ENCODE results near the gene UPK2. TPM values are rescaled to one million over a fixed set of nuclear protein-coding genes. Genes with fewer than 3 reads are reported as not detected.

Gene UPK2
- total and polyA plus RNA-seq, 2 of the 13 experiments (the other 11 are each of a cell fraction or from before 2014, with no cell fraction given): not detected

GRCh38 chr11:118921121-118921928 is 34.8 kb upstream of the UPK2 start (continued):
- TF ChIP-seq, protein P1, sequence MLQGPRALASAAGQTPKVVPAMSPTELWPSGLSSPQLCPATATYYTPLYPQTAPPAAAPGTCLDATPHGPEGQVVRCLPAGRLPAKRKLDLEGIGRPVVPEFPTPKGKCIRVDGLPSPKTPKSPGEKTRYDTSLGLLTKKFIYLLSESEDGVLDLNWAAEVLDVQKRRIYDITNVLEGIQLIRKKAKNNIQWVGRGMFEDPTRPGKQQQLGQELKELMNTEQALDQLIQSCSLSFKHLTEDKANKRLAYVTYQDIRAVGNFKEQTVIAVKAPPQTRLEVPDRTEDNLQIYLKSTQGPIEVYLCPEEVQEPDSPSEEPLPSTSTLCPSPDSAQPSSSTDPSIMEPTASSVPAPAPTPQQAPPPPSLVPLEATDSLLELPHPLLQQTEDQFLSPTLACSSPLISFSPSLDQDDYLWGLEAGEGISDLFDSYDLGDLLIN (CRISPR knock-in tag; IDR thresholded peaks at IDR 0.05; ENCODE audit: borderline replicate concordance): no peak
- TF ChIP-seq ZMYM3 (CRISPR knock-in tag; IDR thresholded peaks at IDR 0.05): no peak; the same call in 1 of the 2 replicates
- TF ChIP-seq NFE2L1 (CRISPR knock-in tag; IDR thresholded peaks at IDR 0.05; ENCODE audit: borderline replicate concordance): no peak
- TF ChIP-seq ZNF629 (CRISPR knock-in tag; conservative IDR thresholded peaks at IDR 0.05): no peak
- no peak for TF ChIP-seq ARID2 (CRISPR knock-in tag; IDR thresholded peaks at IDR 0.05; ENCODE audit: borderline replicate concordance)
- TF ChIP-seq ATF7 (IDR thresholded peaks at IDR 0.05): 0 out of 2 replicates have a peak, but pooled peaks have one; percentile 4
- no peak for TF ChIP-seq ATF7 (CRISPR knock-in tag; IDR thresholded peaks at IDR 0.05)
- 0 out of 2 replicates have a peak, but pooled peaks have one; percentile 61 for TF ChIP-seq ZSCAN25 (CRISPR knock-in tag; IDR thresholded peaks at IDR 0.05)
- no peak for TF ChIP-seq ZNF773 (CRISPR knock-in tag; IDR thresholded peaks at IDR 0.05; ENCODE audit: borderline replicate concordance)
- TF ChIP-seq ZNF562 (CRISPR knock-in tag; IDR thresholded peaks at IDR 0.05; ENCODE audit: borderline replicate concordance): no peak
- TF ChIP-seq ZFP62 (CRISPR knock-in tag; IDR thresholded peaks at IDR 0.05): no peak
- TF ChIP-seq KLF16 (CRISPR knock-in tag; IDR thresholded peaks at IDR 0.05): peak in 1 of 2 experiments; percentile 87; a peak in 2 of 4 replicates
- no peak for TF ChIP-seq JDP2 (CRISPR knock-in tag; IDR thresholded peaks at IDR 0.05; ENCODE audit: borderline replicate concordance)
- TF ChIP-seq CENPX (CRISPR knock-in tag; IDR thresholded peaks at IDR 0.05): no peak
- TF ChIP-seq JARID2 (CRISPR knock-in tag; IDR thresholded peaks at IDR 0.05; ENCODE audit: insufficient replicate concordance): no peak
- no peak for TF ChIP-seq ZNF451 (CRISPR knock-in tag; IDR thresholded peaks at IDR 0.05)
- peak; percentile 94 for TF ChIP-seq ZNF263 (CRISPR knock-in tag; IDR thresholded peaks at IDR 0.05)
- TF ChIP-seq ZBTB34 (CRISPR knock-in tag; IDR thresholded peaks at IDR 0.05): no peak
- peak; percentile 82; the same call in 1 of the 2 replicates for TF ChIP-seq MIER3 (CRISPR knock-in tag; IDR thresholded peaks at IDR 0.05; ENCODE audit: borderline replicate concordance)
- no peak for TF ChIP-seq SSRP1 (CRISPR knock-in tag; IDR thresholded peaks at IDR 0.05)
- peak; percentile 81; the same call in 1 of the 2 replicates for TF ChIP-seq ZNF788 (CRISPR knock-in tag; IDR thresholded peaks at IDR 0.05; ENCODE audit: borderline replicate concordance)
- no peak for TF ChIP-seq ZNF7 (CRISPR knock-in tag; IDR thresholded peaks at IDR 0.05)
- TF ChIP-seq ISX (CRISPR knock-in tag; conservative IDR thresholded peaks at IDR 0.05): no peak
- TF ChIP-seq, protein P2, sequence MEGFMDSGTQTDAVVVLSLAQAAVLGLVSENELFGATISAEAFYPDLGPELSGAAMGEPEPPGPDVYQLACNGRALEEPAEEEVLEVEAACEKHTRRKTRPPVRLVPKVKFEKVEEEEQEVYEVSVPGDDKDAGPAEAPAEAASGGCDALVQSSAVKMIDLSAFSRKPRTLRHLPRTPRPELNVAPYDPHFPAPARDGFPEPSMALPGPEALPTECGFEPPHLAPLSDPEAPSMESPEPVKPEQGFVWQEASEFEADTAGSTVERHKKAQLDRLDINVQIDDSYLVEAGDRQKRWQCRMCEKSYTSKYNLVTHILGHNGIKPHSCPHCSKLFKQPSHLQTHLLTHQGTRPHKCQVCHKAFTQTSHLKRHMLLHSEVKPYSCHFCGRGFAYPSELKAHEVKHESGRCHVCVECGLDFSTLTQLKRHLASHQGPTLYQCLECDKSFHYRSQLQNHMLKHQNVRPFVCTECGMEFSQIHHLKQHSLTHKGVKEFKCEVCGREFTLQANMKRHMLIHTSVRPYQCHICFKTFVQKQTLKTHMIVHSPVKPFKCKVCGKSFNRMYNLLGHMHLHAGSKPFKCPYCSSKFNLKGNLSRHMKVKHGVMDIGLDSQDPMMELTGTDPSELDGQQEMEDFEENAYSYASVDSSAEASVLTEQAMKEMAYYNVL (CRISPR knock-in tag; IDR thresholded peaks at IDR 0.05; ENCODE audit: borderline replicate concordance): no peak; the same call in 1 of the 2 replicates
- TF ChIP-seq RBM39 (IDR thresholded peaks at IDR 0.05; ENCODE audit: low read depth, low read length, poor library complexity, severe bottlenecking): peak; percentile 47

Measured in HepG2 (cell line).